K562 (cell line): ENCODE measurements around the gene NUDT22. TPM values are rescaled to one million over a fixed set of nuclear protein-coding genes. Genes with fewer than 3 reads are reported as not detected.

ENCODE experiments used
- EGR1 ChIP-seq: fragments of 450-650 bp; conservative IDR thresholded peaks from 2 replicates; pipeline ENCODE4 v1.6.1; 2017; ENCODE audit warnings: mild to moderate bottlenecking
- ELF1 ChIP-seq: fragments of 200-800 bp; sonication (Bioruptor generic); IDR thresholded peaks from 2 replicates; pipeline ENCODE4 v1.6.1; 2016; ENCODE audit warnings: missing genetic modification characterization, missing compliant biosample characterization
- MXI1 ChIP-seq: IDR thresholded peaks from 2 replicates; pipeline ENCODE4 v1.6.1; 2011; ENCODE audit warnings: low read depth, mild to moderate bottlenecking, improper control_type of control experiment, low read length
- NBN ChIP-seq: fragments of 450-650 bp; IDR thresholded peaks from 2 replicates; pipeline ENCODE4 v1.6.1; 2016; ENCODE audit warnings: low read depth, mild to moderate bottlenecking
- TCF7L2 ChIP-seq: fragments of 150-350 bp; IDR thresholded peaks from 2 replicates; pipeline ENCODE4 v1.6.1; 2016; ENCODE audit warnings: low read depth, mild to moderate bottlenecking, low read length, moderate library complexity
- THRB ChIP-seq: fragments of 450-650 bp; formaldehyde crosslinking; conservative IDR thresholded peaks from 2 replicates; pipeline ENCODE4 v1.4.0; 2022; ENCODE audit warnings: mild to moderate bottlenecking, missing genetic modification characterization
- TSC22D4 ChIP-seq: fragments of 450-650 bp; IDR thresholded peaks from 2 replicates; pipeline ENCODE4 v1.6.1; 2016; ENCODE audit warnings: missing genetic modification characterization, missing biosample characterization, control low read depth
- ZNF263 ChIP-seq: sonication (generic); formaldehyde crosslinking; IDR thresholded peaks from 2 replicates; pipeline ENCODE4 v1.8.0; 2022; ENCODE audit warnings: mild to moderate bottlenecking, missing genetic modification reagents, borderline replicate concordance
- ZNF282 ChIP-seq: sonication (generic); formaldehyde crosslinking; IDR thresholded peaks from 2 replicates; pipeline ENCODE4 v1.8.1; 2023; ENCODE audit warnings: missing genetic modification reagents
- ZNF318 ChIP-seq, 2 experiments: fragments of 450-650 bp; IDR thresholded peaks; 2 replicates each; pipeline ENCODE4 v1.6.1; 2016; ENCODE audit warnings: mild to moderate bottlenecking in 2 of 2, borderline replicate concordance in 1 of 2, low read depth in 1 of 2, moderate library complexity in 1 of 2
- ZNF512 ChIP-seq: IDR thresholded peaks from 2 replicates; pipeline ENCODE4 v1.6.1; 2016; ENCODE audit warnings: missing genetic modification characterization, missing compliant biosample characterization
- ZNF668 ChIP-seq: fragments of 250-450 bp; sonication (Bioruptor Pico); IDR thresholded peaks from 2 replicates; pipeline ENCODE4 v1.8.0; 2022; ENCODE audit warnings: mild to moderate bottlenecking, inconsistent platforms
- ZNF764 ChIP-seq: fragments of 250-450 bp; sonication (Bioruptor Pico); IDR thresholded peaks from 2 replicates; pipeline ENCODE4 v1.4.0; 2020; ENCODE audit warnings: low read depth, mild to moderate bottlenecking, moderate library complexity
- ZNF780A ChIP-seq: fragments of 250-450 bp; sonication (Bioruptor Pico); IDR thresholded peaks from 2 replicates; pipeline ENCODE4 v1.5.0; 2021; ENCODE audit warnings: mild to moderate bottlenecking
- polyA plus RNA-seq, 8 experiments: library from polyadenylated mRNA; depleted of rRNA in 4 of 8; stranded (reverse) in 5 of 8; unstranded in 3 of 8; fragments of >200 nt; fragmentation: Nextera tagmentation in 2 of 8; fragmentation: Illumina TruSeq in 1 of 8; extraction: Ambion mirVana in 2 of 8; extraction: Trizol in 1 of 8; gene quantifications; 2 replicates each; pipeline versions ENCODE4 v1.2.1 to v1.2.3, GENCODE V29; 2011 to 2014; ENCODE audit warnings: inconsistent platforms in 1 of 8, missing spikeins in 1 of 8
- total RNA-seq, 7 experiments: library from RNA; depleted of rRNA in 6 of 7; stranded (reverse); fragments of >200 nt in 6 of 7; fragmentation: Illumina TruSeq in 2 of 7; extraction: Trizol in 2 of 7; gene quantifications; 2 replicates each; pipeline versions ENCODE4 v1.2.1 to v1.2.3, GENCODE V29; 2011 to 2021; ENCODE audit warnings: low replicate concordance in 1 of 7

The NUDT22 gene
- total and polyA plus RNA-seq, 9 of the 15 experiments (the other 6 are each of a cell fraction or from before 2014, with no cell fraction given): 6.3 to 92.6 (median 37.4) TPM

GRCh38 chr11:64241491-64242374, 15.7 kb downstream of the NUDT22 start (continued):
- TF ChIP-seq ZNF318 (IDR thresholded peaks at IDR 0.05; ENCODE audit: borderline replicate concordance in 1 of 2, low read depth in 1 of 2): no peak
- no peak for TF ChIP-seq ZNF512 (tag)
- no peak for TF ChIP-seq ZNF780A (CRISPR knock-in tag)
- TF ChIP-seq ZNF263 (CRISPR knock-in tag): 0 out of 2 replicates have a peak, but pooled peaks have one; percentile 8
- TF ChIP-seq THRB (CRISPR knock-in tag): no peak; the same call in 1 of the 2 replicates
- no peak for TF ChIP-seq ZNF764
- TF ChIP-seq ELF1 (tag): no peak
- no peak for TF ChIP-seq ZNF668
- TF ChIP-seq EGR1: peak; percentile 84
- no peak for TF ChIP-seq MXI1
- no peak for TF ChIP-seq NBN
- no peak for TF ChIP-seq TSC22D4
- no peak for TF ChIP-seq ZNF282
- no peak for TF ChIP-seq TCF7L2
